ENCODE results near the gene SCNM1. TPM values are rescaled to one million over a fixed set of nuclear protein-coding genes. Genes with fewer than 3 reads are reported as not detected.
A peak's percentile ranks its signal among the peaks of the same experiment; 100 is the strongest.

The SCNM1 gene
- total and polyA plus RNA-seq, 2 experiments from 2014 or later: 27.1 to 92.3 TPM

- Histone ChIP-seq H4K20me1 (replicated peaks; ENCODE audit: insufficient read depth) (no peaks in the 10 kb centered on the region; the same call in 1 of the 2 replicates), H3F3A (replicated peaks; ENCODE audit: low read depth) (0 out of 2 replicates have a peak, but pooled peaks cover 4% of the 10 kb centered on the region), H3K4me1 (ENCODE audit: insufficient read depth) (no peaks in the 10 kb centered on the region), H3K79me2 (replicated peaks; ENCODE audit: insufficient read depth) (no peaks in the 10 kb centered on the region), H3K36me3 (ENCODE audit: insufficient read depth) (peaks cover 10% of the 10 kb centered on the region), H3K27me3 (ENCODE audit: insufficient read depth) (no peaks in the 10 kb centered on the region), H2AFZ (no peak overlapping the region), H3K4me2 (no peak overlapping the region), H3K9me2 (ENCODE audit: insufficient read depth) (no peaks in the 10 kb centered on the region), H3K4me3 (no peak overlapping the region), H3K27ac (ENCODE audit: low read depth) (no peak overlapping the region)
- peaks cover 54% of the 10 kb centered on the region for H3K36me3 Mint-ChIP-seq (ENCODE audit: low read depth)
- no peak overlapping the region for H3K4me3 Mint-ChIP-seq
- ATAC-seq (no peak), DNase-seq (ENCODE audit: low spot score) (no peak)
- H3K4me1 Mint-ChIP-seq: 0 out of 3 replicates have a peak, but pooled peaks cover 2% of the 10 kb centered on the region
- peaks cover 3% of the 10 kb centered on the region for H3K27me3 Mint-ChIP-seq (ENCODE audit: insufficient read depth, low read depth, poor library complexity)
- no peaks in the 10 kb centered on the region for H3K9me3 Mint-ChIP-seq
- TF ChIP-seq NANOG (IDR thresholded peaks at IDR 0.05; ENCODE audit: borderline replicate concordance): no peak
- TF ChIP-seq, protein P1, sequence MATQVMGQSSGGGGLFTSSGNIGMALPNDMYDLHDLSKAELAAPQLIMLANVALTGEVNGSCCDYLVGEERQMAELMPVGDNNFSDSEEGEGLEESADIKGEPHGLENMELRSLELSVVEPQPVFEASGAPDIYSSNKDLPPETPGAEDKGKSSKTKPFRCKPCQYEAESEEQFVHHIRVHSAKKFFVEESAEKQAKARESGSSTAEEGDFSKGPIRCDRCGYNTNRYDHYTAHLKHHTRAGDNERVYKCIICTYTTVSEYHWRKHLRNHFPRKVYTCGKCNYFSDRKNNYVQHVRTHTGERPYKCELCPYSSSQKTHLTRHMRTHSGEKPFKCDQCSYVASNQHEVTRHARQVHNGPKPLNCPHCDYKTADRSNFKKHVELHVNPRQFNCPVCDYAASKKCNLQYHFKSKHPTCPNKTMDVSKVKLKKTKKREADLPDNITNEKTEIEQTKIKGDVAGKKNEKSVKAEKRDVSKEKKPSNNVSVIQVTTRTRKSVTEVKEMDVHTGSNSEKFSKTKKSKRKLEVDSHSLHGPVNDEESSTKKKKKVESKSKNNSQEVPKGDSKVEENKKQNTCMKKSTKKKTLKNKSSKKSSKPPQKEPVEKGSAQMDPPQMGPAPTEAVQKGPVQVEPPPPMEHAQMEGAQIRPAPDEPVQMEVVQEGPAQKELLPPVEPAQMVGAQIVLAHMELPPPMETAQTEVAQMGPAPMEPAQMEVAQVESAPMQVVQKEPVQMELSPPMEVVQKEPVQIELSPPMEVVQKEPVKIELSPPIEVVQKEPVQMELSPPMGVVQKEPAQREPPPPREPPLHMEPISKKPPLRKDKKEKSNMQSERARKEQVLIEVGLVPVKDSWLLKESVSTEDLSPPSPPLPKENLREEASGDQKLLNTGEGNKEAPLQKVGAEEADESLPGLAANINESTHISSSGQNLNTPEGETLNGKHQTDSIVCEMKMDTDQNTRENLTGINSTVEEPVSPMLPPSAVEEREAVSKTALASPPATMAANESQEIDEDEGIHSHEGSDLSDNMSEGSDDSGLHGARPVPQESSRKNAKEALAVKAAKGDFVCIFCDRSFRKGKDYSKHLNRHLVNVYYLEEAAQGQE (IDR thresholded peaks at IDR 0.05; ENCODE audit: unreplicated experiment): no peak
- no peak for TF ChIP-seq CTCF (conservative IDR thresholded peaks at IDR 0.05; ENCODE audit: low read depth in 2 of 2)
- H3K27ac Mint-ChIP-seq: no peak overlapping the region
These were observed 9.2 kb downstream of the SCNM1 start for GRCh38 chr1:151175041-151175741.

GRCh38 chr1:151175863-151176262, 9.9 kb downstream of the SCNM1 start, which contains the start of gene TMOD4:
Gene TMOD4 (minus strand): TSS chr1:151175981. CDS start chr1:151174875, 1,106 bp downstream.
- Mint-ChIP-seq H3K27me3 (ENCODE audit: insufficient read depth, low read depth, poor library complexity) (peaks cover 3% of the 10 kb centered on the region), H3K4me3 (no peak within 1 kb of the TSS), H3K27ac (peak within 1 kb of the TSS; percentile 68; the same call in 1 of the 2 replicates), H3K9me3 (no peaks in the 10 kb centered on the region), H3K36me3 (ENCODE audit: low read depth) (peaks cover 58% of the 10 kb centered on the region), H3K4me1 (no peaks in the 10 kb centered on the region)
- Histone ChIP-seq H3K36me3 (ENCODE audit: insufficient read depth) (peaks cover 10% of the 10 kb centered on the region), H3F3A (replicated peaks; ENCODE audit: low read depth) (0 out of 2 replicates have a peak, but pooled peaks cover 4% of the 10 kb centered on the region), H3K27ac (ENCODE audit: low read depth) (no peak within 1 kb of the TSS), H2AFZ (no peak within 1 kb of the TSS), H3K79me2 (replicated peaks; ENCODE audit: insufficient read depth) (no peaks in the 10 kb centered on the region), H3K9me2 (ENCODE audit: insufficient read depth) (no peaks in the 10 kb centered on the region), H3K4me2 (no peak within 1 kb of the TSS), H4K20me1 (replicated peaks; ENCODE audit: insufficient read depth) (no peaks in the 10 kb centered on the region; the same call in 1 of the 2 replicates), H3K4me1 (ENCODE audit: insufficient read depth) (no peaks in the 10 kb centered on the region), H3K27me3 (ENCODE audit: insufficient read depth) (no peaks in the 10 kb centered on the region), H3K4me3 (no peak within 1 kb of the TSS)
- ATAC-seq (peak; percentile 96), DNase-seq (ENCODE audit: low spot score) (peak; percentile 54)
- TF ChIP-seq CTCF (conservative IDR thresholded peaks at IDR 0.05; ENCODE audit: low read depth in 2 of 2) (peak; percentile 58 to 63; a peak in 3 of 4 replicates), STAT1 (IDR thresholded peaks at IDR 0.05; ENCODE audit: unreplicated experiment) (no peak)

All from GM23338 (cell line).